ENCODE measurements around the gene FBXL14. TPM values are rescaled to one million over a fixed set of nuclear protein-coding genes. Genes with fewer than 3 reads are reported as not detected.
A peak's percentile ranks its signal among the peaks of the same experiment; 100 is the strongest.

FBXL14 gene
- total and polyA plus RNA-seq, 9 of the 15 experiments (the other 6 are each of a cell fraction or from before 2014, with no cell fraction given), result 0.13 to 9.8 (median 3.3) TPM

DNA sequence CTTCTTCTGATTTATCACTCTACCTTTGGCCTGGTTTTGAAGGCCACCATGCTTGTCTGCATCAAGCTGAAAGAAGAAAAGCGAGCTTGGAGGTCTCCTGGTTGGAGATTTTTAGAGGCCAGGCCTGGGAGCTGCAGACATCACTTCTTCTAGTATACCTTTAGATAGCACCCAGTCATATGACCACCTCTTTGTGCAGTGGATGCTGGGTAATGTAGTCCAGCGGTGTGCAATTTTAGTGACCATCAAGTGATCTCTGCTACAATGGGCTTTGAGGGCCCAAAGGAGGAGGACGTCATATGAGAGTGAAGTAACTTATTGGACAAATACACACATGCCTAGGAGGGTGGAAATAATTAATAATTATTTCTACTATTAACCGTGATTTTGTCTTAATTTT lies 19.5 kb upstream of the FBXL14 start (continued):
- TF ChIP-seq, protein P1, sequence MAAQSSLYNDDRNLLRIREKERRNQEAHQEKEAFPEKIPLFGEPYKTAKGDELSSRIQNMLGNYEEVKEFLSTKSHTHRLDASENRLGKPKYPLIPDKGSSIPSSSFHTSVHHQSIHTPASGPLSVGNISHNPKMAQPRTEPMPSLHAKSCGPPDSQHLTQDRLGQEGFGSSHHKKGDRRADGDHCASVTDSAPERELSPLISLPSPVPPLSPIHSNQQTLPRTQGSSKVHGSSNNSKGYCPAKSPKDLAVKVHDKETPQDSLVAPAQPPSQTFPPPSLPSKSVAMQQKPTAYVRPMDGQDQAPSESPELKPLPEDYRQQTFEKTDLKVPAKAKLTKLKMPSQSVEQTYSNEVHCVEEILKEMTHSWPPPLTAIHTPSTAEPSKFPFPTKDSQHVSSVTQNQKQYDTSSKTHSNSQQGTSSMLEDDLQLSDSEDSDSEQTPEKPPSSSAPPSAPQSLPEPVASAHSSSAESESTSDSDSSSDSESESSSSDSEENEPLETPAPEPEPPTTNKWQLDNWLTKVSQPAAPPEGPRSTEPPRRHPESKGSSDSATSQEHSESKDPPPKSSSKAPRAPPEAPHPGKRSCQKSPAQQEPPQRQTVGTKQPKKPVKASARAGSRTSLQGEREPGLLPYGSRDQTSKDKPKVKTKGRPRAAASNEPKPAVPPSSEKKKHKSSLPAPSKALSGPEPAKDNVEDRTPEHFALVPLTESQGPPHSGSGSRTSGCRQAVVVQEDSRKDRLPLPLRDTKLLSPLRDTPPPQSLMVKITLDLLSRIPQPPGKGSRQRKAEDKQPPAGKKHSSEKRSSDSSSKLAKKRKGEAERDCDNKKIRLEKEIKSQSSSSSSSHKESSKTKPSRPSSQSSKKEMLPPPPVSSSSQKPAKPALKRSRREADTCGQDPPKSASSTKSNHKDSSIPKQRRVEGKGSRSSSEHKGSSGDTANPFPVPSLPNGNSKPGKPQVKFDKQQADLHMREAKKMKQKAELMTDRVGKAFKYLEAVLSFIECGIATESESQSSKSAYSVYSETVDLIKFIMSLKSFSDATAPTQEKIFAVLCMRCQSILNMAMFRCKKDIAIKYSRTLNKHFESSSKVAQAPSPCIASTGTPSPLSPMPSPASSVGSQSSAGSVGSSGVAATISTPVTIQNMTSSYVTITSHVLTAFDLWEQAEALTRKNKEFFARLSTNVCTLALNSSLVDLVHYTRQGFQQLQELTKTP (IDR thresholded peaks at IDR 0.05; ENCODE audit: low read depth in 1 of 2, partially characterized antibody in 2 of 2), result peak in 1 of 2 experiments; percentile 53
- no peak for TF ChIP-seq ZNF586 (CRISPR knock-in tag; conservative IDR thresholded peaks at IDR 0.05)
- no peak for TF ChIP-seq SAFB2 (IDR thresholded peaks at IDR 0.05; ENCODE audit: borderline replicate concordance, low read depth, low read length, severe bottlenecking)
- TF ChIP-seq ZNF583 (CRISPR knock-in tag; IDR thresholded peaks at IDR 0.05), result no peak
- TF ChIP-seq, protein P2, sequence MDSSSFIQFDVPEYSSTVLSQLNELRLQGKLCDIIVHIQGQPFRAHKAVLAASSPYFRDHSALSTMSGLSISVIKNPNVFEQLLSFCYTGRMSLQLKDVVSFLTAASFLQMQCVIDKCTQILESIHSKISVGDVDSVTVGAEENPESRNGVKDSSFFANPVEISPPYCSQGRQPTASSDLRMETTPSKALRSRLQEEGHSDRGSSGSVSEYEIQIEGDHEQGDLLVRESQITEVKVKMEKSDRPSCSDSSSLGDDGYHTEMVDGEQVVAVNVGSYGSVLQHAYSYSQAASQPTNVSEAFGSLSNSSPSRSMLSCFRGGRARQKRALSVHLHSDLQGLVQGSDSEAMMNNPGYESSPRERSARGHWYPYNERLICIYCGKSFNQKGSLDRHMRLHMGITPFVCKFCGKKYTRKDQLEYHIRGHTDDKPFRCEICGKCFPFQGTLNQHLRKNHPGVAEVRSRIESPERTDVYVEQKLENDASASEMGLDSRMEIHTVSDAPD (CRISPR knock-in tag; IDR thresholded peaks at IDR 0.05), result no peak
- no peak for TF ChIP-seq ZNF253 (CRISPR knock-in tag; conservative IDR thresholded peaks at IDR 0.05)
- 0 out of 2 replicates have a peak, but pooled peaks have one; percentile 23 for TF ChIP-seq CREM (IDR thresholded peaks at IDR 0.05; ENCODE audit: low read depth)
- TF ChIP-seq, protein P3, sequence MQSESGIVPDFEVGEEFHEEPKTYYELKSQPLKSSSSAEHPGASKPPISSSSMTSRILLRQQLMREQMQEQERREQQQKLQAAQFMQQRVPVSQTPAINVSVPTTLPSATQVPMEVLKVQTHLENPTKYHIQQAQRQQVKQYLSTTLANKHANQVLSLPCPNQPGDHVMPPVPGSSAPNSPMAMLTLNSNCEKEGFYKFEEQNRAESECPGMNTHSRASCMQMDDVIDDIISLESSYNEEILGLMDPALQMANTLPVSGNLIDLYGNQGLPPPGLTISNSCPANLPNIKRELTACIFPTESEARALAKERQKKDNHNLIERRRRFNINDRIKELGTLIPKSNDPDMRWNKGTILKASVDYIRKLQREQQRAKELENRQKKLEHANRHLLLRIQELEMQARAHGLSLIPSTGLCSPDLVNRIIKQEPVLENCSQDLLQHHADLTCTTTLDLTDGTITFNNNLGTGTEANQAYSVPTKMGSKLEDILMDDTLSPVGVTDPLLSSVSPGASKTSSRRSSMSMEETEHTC (IDR thresholded peaks at IDR 0.05), result 0 out of 2 replicates have a peak, but pooled peaks have one; percentile 40
- TF ChIP-seq SP2 (IDR thresholded peaks at IDR 0.05; ENCODE audit: extremely low read depth, low read depth, low read length, poor library complexity, severe bottlenecking), result no peak
- peak; percentile 88 for TF ChIP-seq HCFC1 (IDR thresholded peaks at IDR 0.05; ENCODE audit: low read depth, low read length)
- no peak for TF ChIP-seq TAL1 (IDR thresholded peaks at IDR 0.05)
- TF ChIP-seq ZNF431 (CRISPR knock-in tag; IDR thresholded peaks at IDR 0.05), result no peak
- TF ChIP-seq HNRNPUL1 (IDR thresholded peaks at IDR 0.05; ENCODE audit: low read length), result no peak
- TF ChIP-seq TRIM28 (IDR thresholded peaks at IDR 0.05), result no peak
- peak; percentile 79 for TF ChIP-seq RAD51 (IDR thresholded peaks at IDR 0.05; ENCODE audit: borderline replicate concordance, low read depth)
